GM21390 (cell line): ENCODE results near the gene PGGT1B.
A peak's percentile ranks its signal among the peaks of the same experiment; 100 is the strongest.
"Not testable (repeated sequence)": the region's sequence is repeated elsewhere in the genome, so short reads cannot be mapped to it uniquely, and the experiment has no call there.

ENCODE experiments used
- ATAC-seq: cut with Tn5 transposase; IDR thresholded peaks from one replicate; pipeline ENCODE4 v1.9.1; 2021; ENCODE audit not compliant: unreplicated experiment

PGGT1B gene

DNA sequence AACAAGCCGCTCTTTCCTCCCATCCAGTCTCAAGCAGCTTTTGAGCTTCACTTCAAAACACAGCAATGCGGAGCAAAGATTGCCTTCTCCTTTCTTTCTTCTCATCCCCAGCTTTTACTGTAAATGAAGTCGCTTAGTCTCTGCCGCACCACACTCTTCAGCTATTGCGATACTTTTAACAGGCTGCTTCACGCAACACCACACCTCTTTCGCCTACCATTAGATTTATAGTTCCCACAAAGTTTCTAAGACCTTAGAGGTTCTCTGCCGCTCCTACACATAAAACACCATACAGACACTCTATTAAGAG lies 711 bp downstream of the PGGT1B start:
- peak; percentile 46 for ATAC-seq

DNA sequence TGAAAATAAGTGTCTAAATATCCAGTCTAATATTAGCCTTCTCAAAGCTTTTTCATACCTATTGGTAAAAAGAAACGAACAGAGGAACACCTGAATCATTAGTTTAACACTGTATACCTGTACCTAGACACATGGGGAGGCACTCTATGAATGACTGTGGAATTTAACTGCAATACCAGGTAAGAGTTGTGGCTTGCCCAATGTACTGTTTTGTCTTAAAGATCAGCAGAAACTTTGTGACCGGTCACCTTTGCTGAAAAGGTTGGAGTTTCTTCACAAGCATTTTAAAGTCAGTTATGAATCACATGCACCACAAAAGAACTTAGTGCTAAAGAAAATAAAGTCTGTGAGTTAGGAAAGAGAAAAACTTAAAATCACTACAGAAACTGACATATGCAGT lies 2.4 kb downstream of the PGGT1B start:
- ATAC-seq: no peak

DNA sequence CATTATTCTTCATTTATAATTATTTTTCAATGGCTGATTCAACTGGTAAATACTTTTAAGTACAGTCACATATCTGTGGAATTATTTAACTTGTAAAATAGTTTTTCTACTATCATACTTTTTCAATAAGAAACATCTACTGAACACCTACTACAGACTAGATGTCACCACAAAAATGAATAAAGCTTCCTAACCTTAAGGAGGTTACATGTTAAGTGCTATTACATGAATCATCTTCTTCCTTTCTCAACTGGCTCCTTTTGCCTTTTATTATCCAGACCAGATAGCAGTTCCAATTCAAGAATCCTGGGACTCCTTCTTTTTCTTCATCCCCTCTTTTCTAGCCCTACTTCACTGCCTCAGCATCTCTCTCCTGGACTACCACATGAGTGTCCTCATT lies 4.7 kb downstream of the PGGT1B start:
- ATAC-seq: no peak

DNA sequence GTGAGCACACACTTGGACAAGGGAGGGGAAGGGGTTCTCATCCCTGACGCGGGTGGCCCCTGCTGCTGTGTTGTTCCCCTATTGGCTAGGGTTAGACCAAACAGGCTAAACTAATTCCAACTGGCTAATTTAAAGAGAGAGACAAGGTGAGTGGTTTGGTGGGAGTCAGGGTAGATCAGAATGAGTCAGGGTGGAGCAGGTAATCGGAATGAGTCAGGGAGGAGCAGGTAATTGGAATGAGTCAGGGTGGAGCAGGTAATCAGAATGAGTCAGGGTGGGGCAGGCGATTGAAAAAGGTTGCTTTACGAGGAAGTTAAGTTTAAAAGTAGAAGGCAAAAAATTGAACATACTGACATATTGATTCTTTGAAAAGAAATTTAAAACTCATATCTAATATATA lies 13.3 kb downstream of the PGGT1B start:
- ATAC-seq: not testable (repeated sequence)

DNA sequence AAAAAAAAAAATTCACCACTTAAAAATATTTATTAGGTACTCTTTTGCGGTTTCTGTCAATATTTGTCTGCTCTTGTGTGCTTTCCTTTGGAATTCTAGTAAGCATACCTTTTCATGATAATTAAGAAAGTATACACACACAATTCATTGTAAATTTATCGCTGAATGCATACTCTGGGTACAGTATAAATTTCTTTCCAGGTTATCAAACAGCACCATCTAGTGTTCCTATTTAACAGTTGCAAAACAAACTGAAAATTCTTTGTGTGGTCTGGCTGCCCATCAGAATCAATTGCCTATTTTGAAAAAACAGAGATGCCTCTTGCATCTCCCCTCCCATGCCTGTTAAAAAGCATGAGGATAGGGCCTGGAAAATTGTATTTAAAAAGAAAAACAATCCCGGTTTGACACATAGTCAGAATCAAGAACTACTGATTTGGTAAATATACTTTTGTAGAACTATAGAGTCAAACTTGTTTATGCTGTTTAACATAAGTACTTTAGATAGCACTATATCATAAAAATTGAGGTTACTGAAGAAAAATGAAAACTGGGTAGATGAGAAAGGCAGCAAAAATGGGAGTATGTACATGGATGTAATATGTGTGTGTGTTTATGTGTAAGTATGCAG lies 16.2 kb downstream of the PGGT1B start:
- peak; percentile 78 for ATAC-seq

DNA sequence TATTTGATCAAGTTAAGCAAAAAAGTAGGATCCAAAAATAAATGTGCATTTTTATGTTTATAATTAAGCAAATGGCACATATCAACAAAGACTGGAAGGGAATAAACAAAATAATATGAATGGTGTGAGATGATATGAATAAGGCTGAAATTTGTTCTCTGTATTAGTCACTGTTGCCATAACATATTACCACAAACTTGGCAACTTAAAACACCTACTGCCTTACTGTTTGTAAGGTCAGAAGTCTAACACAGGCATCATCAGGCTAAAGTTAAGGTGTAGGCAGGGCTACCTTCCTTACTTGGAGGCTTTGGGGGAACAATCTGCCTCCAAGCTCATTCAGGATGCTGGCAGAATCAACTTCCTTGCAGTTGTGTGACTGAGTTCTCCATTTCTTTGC lies 19.3 kb downstream of the PGGT1B start:
- peak; percentile 58 for ATAC-seq

DNA sequence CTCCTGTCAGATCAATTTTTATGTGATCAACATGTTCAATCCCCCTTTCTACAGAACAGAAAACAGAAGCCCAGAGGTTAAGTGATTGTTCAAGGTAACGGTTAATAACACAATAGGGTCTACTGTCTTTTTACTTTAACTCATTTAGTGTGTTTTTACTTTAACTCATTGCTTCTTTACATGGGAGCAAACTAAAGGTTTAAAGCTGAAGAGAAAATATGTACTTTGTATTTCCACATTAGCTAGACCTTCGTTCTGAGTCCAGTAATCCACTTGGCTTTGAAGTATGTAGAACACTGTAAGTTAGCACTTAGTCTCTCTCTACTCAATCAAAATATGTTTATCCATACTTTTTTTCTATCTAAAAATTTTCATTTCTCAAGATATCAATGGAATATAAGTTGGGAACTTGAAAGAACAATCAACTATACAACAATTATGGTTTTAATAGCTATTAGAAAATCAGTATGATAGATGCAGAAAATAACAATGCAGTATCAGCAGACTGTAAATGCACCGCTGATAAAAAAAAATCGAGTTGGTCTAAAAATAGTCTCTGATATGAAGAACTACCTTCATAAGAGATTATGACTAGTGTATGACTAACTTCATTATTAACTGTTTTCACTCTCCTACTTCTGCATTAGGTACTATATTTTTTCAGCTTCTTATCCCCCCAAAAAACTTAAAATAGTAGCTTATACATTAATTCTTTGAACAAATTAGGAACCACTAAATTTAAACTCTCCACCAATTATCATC lies 20.6 kb downstream of the PGGT1B start:
- no peak for ATAC-seq

DNA sequence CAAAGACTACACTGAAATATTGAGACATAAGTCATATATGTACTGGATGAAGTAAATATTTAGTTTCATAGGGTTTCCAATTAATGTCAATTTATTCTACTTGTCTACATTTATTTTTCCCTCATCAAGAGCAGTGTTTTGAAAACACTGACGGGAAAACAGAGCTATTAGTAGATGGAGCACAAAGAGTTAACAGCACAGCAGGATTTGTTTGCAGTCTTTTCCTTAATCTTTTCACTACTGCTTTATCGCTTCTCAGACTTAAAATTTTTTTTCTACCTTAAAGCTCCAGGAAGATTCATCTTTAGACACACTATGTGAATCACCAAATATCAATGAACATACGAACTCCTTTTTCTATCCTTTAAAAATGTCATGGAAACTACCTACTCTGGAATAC lies 25.6 kb downstream of the PGGT1B start:
- no peak for ATAC-seq

DNA sequence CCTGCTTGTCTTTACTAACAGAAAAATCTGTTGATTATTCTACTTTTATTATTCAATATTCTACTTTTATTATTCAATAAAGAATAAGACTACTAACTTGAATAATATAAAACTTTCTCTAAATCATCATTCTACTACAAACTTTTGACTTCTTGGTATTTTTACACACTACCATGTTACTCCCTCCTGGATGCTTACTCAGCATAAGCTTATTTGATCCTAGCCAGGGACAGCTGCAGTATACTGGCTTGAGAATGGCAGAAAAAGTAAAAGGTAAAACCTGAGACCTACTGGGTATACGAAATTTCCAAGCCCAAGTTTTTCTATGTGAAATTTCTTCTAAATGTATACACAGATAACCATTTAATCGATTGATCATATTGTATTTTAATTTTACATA lies 26.1 kb downstream of the PGGT1B start:
- no peak for ATAC-seq

DNA sequence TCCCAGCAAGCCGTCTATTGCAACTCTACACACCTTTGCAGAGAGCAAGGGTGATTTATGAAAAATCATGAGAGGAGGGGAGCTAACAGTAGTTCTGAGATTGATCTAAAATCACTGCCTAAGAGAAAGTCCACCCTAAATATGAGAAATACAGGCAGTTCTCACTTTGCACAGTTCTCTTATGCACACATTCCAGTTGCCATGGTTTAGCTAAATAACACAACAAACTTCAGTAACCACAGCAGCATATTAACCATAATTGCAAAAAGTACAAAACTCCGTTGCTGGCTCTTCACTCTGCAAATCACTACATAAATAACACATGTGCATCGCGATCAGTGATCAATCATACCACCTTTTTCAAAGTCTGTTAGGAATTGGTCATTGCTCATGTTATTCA lies 31.1 kb downstream of the PGGT1B start:
- no peak for ATAC-seq

DNA sequence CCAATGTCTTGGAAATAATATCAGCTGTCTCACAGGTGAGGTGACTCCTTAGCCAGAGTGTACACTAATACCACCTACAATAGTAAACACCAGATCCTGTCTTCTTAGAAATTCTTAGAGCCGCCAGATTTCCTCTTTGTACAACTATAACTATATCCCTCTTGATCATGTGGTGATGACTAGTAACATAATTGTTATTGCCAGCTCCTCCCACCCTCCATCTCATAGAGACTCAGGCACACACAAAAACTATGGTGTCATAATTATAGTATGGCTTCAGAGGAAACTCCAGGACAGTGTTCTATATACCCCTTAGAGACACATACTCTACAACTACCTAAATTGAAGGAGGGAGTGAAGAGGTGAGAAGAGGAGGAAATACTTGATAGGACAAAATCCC lies 33.1 kb downstream of the PGGT1B start:
- no peak for ATAC-seq

DNA sequence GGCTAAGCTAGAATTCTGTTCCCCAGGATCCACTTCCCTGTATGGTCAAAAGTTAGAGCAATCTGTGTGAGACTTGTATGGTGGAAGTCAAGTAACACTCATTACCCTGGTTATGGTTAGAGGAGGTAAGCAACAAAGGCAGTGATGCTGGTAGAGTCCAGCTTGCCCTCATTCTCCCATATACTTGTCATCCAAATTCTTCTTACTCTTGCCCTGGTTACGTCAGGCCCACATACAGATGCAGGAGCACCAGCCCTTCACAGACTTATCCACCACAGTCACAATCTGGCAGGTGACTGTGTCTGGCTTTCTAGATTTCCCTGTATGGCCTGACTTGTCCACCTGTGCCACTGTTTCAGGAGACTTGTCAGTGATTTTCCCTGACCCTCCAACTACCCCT lies 35.4 kb downstream of the PGGT1B start:
- no peak for ATAC-seq

DNA sequence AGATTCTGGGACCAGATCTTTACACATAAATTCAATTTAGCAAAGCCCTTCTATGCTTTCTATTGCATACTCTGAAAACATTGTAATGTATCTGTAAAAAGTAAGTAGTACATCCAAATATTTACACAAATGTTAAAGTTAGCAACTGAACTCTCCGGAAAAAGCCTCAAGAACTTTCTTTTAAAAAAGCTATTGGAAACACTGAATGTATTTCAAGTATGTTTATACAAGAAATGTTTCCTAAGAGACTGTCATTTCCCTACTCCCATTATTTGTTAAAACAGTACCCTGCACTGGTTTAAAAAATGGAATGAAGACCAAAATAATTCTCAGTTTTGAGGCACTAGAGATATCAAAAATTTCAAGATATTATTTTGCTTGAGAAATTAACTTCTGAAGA lies 48.1 kb downstream of the PGGT1B start:
- no peak for ATAC-seq

DNA sequence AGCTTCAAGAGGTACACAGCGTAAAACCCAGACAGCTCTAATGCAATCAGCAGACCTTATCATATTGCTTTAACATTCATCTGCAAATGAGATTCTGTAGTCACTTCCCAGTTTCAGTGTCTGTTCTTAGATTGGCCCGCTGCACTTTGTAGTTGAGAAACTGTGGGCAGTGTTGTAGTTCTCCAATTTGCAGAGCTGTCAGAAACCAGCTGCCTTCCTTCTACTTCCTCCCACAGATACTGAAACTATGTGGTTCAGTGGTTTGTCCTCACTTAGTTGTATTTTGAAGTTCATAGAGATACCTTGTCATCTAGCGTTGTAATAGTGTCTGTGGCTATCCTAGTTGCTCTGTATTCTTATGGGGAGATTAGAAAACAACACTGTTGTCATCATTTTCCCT lies 53.4 kb downstream of the PGGT1B start:
- peak; percentile 100 for ATAC-seq

DNA sequence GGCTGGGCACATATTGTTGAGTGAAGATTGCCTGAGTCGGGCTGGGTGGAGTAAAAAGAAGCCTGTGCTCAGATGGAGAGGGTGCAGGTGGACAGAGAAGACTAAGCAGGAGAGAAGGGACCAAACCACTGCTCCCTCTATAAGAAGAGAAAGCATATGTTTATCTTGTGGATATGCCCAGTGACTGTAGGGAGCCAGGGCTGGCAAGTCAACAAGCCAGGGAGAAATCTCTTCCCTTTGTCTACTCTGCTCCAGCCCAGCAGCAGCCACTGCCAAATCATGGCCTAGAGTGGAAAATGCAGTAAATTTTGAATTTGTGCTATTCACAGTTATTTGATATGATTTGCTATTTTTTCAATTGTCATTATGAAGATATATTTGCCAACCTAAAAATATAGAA lies 59.7 kb downstream of the PGGT1B start:
- ATAC-seq: no peak

DNA sequence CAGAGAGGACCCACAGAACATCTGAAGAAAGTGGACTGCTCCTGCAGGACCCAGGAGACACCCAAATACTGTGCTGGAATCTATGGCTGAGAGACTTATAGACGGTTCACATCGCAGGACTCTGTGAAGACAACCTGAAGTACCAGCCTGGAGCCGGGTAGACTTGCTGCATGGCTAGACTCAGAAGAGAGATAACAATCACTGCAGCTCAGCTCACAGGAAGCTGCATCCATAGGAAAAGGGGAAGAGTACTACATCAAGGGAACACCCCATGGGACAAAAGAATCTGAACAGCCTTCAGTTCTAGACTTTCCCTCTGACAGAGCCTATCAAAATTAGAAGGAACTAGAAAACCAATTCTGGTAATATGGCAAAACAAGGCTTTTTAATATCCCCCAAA lies 66.5 kb downstream of the PGGT1B start:
- no peak for ATAC-seq

DNA sequence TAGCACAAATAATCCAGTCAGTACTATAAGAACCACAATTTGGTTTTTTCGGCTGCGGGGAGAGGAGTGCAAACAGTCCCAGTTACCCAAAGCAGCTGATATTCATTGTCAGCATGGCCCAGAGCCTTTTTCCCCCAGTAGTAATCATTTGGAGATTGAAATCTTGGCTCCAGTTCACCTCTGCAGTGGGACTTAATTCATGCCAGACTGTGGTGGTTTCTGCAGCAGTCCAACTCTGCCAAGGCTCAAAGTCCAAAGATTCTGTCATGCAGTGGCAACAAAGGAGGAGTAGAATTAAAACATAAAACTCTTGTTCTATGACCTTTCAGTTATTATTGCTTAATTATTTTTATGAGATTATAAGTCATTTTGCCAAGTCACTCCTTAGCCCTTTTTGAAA lies 68.0 kb downstream of the PGGT1B start:
- ATAC-seq: no peak

DNA sequence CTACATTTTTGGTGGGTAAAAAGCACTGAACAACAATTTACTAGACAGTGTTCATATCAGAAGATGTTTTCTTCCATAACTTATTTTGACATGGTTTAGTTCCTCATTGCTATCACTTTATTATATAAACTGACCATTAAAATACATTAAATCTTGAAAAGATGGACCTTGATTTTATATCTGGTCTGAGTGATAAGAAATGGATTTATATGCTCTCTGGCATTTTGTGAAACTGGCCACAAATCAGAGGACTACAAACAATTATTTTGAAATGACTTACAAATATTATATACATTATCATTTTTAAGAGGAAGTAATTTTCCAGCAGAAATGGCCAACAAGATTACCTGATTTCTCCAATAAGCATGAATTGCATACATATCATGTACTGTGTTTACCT lies 69.4 kb downstream of the PGGT1B start:
- ATAC-seq: no peak

DNA sequence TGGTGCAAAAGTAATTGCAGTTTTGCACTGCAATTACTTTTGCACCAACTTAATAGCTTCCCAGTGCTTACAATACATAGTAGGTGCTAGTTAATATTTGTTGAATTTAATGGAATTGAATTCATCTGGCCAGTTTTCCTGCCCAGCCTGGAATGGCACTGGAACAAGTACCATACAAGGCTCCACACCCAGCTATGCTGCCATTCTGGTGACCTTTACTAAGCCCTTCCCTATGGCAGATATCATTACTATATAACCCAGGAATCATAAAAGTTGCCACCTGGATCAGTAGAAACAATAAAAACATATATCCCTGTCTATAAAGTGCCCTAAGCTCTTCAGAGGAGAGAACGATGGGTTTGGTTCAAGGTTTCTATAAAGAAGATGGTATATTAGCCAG lies 70.6 kb downstream of the PGGT1B start:
- ATAC-seq: no peak

DNA sequence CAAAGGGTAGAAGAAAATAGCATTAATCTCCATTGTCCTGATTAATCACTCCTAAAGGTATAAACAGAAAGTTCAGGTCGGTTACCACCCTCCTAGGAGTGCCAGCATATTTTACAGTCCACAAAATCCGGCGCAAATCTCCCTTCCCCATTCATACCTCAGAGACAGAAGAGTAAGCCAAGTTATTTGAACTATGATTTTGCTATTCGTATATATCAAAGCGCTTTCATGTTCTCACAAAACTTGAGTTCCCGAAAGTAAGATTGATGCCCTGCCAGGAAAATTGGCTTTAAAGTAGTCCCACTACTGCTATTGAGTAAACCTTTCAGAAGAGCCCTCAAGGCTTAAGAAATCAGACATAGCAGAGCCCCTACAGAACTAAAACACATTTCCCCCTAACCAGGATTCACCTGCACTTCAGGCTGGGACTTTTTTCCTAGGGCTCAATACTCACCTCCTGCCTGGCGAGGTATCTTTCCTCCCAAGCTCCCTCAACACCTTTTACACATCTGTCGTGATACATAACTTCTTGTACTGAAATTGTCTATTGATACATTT lies 71.1 kb downstream of the PGGT1B start:
- no peak for ATAC-seq

DNA sequence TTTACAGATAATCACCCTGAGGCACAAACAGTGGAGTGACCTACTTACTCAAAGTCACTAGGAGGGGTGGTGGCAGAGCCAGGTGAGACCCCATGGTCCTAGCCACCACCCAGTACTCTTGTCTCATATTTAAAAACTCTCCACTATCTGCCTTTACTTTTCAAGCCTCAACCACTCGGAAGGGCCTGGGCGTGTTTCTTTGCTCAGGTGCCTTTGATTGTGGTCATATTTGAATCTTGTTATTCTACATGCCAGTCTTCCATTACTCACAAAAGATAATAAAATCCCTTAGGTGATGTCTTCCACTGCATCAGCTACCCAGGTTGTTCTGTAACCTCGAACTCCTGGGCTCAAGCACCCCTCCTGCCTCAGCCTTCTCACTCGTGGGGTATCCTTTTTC lies 72.3 kb downstream of the PGGT1B start:
- ATAC-seq: no peak

DNA sequence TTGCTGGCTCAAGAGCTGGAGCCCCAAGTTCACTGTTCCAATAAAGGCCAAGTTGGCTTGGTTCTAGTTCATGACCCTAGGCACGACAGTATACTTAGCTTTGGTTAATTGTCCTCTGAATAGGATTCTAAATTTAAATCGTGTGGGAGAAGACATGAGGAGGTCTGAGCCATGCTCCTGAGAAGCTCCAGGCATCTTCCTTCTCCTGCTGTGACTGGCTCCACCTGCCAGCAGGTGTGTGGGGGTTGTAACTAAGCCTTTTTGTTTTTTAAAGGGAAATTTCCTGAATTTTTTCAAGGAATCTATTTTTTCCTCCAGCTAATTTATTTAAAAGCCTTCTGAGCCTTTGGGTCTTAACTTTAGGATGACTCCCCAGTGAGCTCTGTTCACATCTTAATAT lies 72.8 kb downstream of the PGGT1B start:
- no peak for ATAC-seq

DNA sequence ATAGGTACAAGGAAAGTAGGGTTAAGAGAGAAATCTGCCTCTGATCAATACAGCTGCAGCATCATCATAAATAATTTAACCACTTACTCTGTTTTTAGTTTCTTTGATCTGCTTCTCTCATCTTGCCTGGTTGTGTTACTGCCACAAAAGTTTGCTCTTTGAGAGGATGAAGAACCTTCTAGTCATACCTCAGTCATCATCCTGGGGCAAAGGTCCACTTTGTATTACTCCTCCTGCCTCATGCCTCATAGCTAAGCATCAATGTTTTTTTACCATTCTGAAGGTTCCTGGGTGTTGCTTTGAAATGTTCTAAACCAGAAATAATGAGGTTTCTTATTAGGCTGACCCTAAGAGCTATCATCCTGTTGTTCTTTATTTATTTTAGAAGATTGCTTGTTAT lies 75.9 kb downstream of the PGGT1B start:
- no peak for ATAC-seq
